Activated naive CD8-positive, alpha-beta T cell treated with anti-CD3 and anti-CD28 coated beads, Interleukin-2, amount 50 U/mL, for 16 hours (primary cell): ENCODE measurements around the gene BOD1L1.

Experiments
- DNase-seq: peaks from one replicate; pipeline ENCODE4 v3.0.0-alpha.2; 2020; ENCODE audit warnings: low read depth, low spot score

Gene BOD1L1

DNA sequence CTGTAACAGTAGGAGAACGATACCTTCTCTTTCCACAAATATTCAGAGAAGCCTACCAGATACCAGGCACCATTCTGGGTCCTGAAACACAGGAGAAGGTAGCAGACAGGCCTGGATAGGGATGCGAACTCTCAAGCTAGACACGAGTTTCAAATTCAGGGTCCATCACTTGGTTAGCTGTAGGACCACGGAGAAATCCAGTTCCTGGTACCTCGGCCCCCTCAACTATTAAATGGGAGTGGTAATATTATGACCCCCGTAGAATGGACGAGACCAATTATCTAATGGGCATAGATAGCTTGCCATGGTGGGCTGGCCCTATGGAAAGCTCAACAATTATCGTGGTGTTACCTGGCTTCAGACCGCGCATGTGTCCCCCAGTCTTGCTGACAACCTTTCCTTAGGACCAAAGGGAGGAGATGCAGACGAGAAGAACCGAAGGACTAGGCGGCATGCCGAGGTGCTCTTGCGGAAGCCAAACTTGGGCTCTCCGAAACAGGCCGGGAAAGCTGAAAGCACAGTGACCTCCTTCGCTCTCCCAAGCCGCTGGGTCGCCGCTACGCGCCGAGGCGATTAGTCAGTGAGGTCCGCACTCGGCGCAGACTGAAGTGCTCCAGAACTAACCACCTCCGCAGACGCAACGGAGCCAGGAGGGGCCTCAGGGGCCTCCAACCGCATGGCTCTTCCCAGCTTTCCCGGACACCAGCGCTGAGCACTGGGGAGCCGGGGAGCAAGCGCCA, 102.9 kb downstream of the BOD1L1 start:
- no peak for DNase-seq

DNA sequence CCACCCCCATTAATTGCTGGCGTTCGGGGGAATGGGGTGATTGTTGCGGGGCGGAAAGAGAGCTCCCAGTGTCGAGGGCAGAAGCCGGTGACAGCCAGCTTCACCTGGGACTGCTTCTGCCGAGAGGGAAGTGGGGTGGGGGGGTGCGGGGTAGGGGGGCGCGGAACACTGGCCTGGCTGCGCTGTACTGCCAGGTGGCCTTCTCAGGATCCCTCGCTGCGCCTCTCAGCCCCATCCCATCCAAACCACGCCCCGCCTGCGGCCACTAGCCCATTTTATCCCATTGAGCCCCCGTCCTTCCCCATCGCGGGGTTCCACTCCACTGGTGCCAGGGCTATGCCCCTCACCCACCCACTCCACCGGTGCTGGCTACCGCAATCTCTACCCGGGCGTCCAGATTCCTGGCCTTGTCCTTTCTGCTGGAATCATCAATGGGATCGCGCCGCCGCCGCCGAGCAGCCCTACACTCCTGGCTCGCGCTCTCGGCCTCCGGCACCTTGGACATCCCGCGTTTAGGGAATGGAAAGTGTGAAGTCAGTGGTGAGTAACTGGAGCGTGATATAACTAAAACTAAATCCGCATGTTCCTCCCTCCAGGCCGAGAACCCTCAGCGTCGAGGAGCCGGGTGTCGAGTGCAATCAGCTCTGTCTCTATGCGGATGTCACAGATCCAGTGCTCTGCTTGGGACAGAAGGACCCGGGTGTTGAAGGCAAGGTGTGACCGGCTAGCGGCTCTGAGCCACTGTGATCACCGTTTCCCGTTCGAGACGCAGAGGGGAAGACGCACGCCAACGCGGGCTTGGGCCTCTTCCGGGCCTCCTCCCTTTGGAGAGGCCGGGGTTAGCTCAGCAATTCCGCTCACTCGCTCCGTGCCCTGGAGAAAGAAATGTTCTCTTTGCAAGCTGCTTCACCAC, 103.7 kb downstream of the BOD1L1 start:
- no peak for DNase-seq

DNA sequence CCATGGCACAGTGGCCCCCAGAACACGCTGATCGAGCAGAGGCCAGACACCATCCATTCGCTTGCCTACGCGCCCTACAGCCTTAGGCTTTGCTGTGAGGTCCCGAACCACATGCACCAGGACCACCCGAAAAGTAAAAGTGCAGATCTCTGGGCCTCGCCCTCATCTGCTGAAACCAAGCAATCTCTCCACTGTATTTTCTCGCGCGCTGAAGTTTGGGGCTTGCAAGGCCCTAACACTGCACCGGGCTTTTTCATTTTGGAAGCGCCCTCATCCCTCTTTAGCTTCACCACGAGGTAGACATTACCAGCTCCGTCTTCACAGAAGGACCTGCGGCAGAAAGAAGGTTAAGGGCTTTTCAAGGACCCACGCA, 104.4 kb downstream of the BOD1L1 start:
- no peak for DNase-seq

DNA sequence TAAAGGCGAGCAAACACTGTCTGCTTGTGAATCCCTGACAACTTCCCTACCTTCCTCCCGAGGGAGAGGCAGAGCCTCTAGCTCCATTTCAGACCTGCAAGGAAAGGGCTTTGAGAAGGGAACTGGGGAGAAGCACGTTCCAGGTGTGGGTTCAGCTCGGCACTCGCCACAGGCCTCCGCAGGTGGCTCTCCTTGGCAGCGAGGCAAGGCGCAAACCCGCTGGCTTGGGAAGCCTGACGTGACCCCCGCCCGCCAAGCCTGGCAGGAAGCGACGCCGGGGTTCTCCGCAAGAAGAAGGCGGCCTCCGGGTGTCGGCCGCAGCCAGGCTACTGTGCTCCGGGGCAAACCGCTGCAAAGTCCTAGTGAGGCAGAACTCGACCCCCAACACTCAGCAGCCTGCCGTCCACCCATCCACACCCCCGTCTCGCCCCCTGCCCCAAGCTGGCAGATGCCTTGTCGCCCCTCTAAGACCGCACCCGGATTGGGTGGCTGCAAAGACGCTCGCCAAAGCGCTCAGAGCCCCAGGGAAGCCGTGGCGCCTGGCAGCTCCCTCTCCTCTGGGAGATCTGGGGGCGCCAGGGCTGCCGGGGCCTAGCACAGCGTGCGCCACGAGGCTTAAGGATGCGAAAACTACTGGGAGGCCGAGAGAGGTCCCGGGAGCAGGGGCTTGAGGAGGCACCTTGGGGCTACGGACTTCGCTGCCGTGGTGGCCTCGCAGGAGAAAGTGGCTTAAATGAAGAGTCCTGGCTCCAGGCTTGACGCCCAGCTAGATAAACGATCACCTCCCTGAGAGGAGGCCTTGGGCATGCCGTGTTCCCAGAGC, 105.0 kb downstream of the BOD1L1 start:
- no peak for DNase-seq

DNA sequence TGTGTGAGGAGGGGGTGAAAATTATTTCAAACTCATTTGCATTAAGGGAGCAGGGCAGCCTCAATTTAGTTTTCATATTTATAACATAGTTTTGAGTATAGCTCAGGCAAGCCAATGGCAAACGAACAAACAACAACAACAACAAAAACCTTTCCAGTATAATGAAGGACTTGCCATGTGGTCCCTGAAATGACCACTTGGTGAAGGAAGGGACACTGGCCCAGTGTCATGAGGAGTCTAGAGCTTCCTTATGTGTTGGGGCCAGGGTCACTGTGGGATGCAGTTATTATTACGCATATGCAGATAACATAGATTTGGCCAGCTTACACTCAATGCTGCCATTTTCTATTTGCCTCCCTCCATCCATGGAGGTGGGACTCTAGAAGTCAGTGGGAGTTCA, 106.5 kb downstream of the BOD1L1 start:
- DNase-seq, result no peak
